Fibroblast of lung (primary cell): ENCODE data around the gene UBIAD1.

Experiments
- CTCF ChIP-seq, 2 donors: IDR thresholded peaks in 1 of 2; conservative IDR thresholded peaks in 1 of 2; 1 replicate in 1 of 2; 2 replicates in 1 of 2; pipeline ENCODE4 v1.5.1; 2011 to 2012; ENCODE audit warnings: low read length in 2 of 2, control low read depth in 1 of 2, inconsistent platforms in 1 of 2, low read depth in 1 of 2, mild to moderate bottlenecking in 1 of 2
- EZH2 ChIP-seq: IDR thresholded peaks from 2 replicates; pipeline ENCODE4 v1.5.1; 2012; ENCODE audit warnings: low read length, control low read depth, mild to moderate bottlenecking; ENCODE audit errors: missing control alignments

DNA sequence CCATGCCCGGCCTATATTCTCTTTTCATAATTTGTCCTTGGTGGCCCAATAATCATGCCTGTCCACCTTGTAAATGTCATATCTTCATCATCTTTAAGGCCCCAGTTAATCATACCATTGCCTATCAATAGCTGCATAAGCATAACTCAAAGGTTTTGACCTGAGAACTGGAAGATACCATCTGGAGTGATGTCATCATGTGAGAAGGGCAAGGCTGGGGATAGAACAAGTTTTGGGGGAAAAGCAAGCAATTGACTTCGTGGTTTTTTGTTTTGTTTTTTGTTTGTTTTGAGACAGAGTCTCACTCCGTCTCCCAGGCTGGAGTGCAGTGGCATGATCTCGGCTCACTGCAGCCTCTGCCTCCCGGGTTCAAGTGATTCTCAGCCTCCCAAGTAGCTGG is 6.2 kb downstream of the UBIAD1 start:
- TF ChIP-seq CTCF (conservative IDR thresholded peaks at IDR 0.05 in 1 of 2, IDR thresholded peaks at IDR 0.05 in 1 of 2; ENCODE audit: low read depth in 1 of 2, low read length in 2 of 2) (no peak), EZH2 (no peak)
